ENCODE data around the gene MYO1B. TPM values are rescaled to one million over a fixed set of nuclear protein-coding genes. Genes with fewer than 3 reads are reported as not detected.

The MYO1B gene
- total RNA-seq, 1 experiment from 2014 or later, result 43.2 TPM

- H3T11ph ChIP-seq (ENCODE audit: low read length), result no peak overlapping the region
- no peaks in the 10 kb centered on the region for H3K27me3 ChIP-seq (ENCODE audit: insufficient read depth, low read length)
- no peak overlapping the region for H4K5ac ChIP-seq (ENCODE audit: insufficient read length, low read depth, low read length)
- no peak overlapping the region for H3K4ac ChIP-seq (ENCODE audit: low read depth, low read length)
- Mint-ChIP-seq H3K4me3 (no peak overlapping the region), H3K9me3 (no peaks in the 10 kb centered on the region), H3K36me3 (ENCODE audit: insufficient read depth in 1 of 3, low read depth in 3 of 3) (no peaks in the 10 kb centered on the region; a peak in 1 of 7 replicates), H3K27me3 (ENCODE audit: low read depth) (no peaks in the 10 kb centered on the region), H3K27ac (0 out of 7 replicates have a peak overlapping the region, but pooled peaks of 1 of the 3 experiments have one; percentile 1), H3K4me1 (peaks cover 37 to 42% of the 10 kb centered on the region in 2 experiments)
- no peak for TF ChIP-seq CTCF (conservative IDR thresholded peaks at IDR 0.05)
- no peak for DNase-seq
- no peaks in the 10 kb centered on the region for H4K20me1 ChIP-seq (ENCODE audit: control insufficient read depth, insufficient read depth, insufficient read length)
- H2BK12ac ChIP-seq (ENCODE audit: insufficient read length, low read depth, low read length), result no peak overlapping the region
- no peak overlapping the region for H2BK15ac ChIP-seq (ENCODE audit: low read depth, low read length)
- no peak overlapping the region for H3K9ac ChIP-seq (ENCODE audit: extremely low read depth, insufficient read length, low read length)
- H2BK5ac ChIP-seq (ENCODE audit: insufficient read length, low read length), result no peak overlapping the region
- H4K91ac ChIP-seq (ENCODE audit: insufficient read length, low read depth, low read length), result no peak overlapping the region
- H3K56ac ChIP-seq (ENCODE audit: insufficient read length, low read depth, low read length), result no peak overlapping the region
- no peak overlapping the region for H3K27ac ChIP-seq (ENCODE audit: insufficient read length, low read depth, low read length)
- no peak overlapping the region for H4K8ac ChIP-seq (replicated peaks; ENCODE audit: insufficient read length, low read depth, low read length)
- no peak overlapping the region for H3K18ac ChIP-seq (ENCODE audit: insufficient read length, low read depth, low read length)
- no peak overlapping the region for H2BK20ac ChIP-seq (ENCODE audit: low read depth, low read length, poor library complexity, severe bottlenecking)
- H2BK120ac ChIP-seq (ENCODE audit: low read depth, low read length, poor library complexity, severe bottlenecking), result no peak overlapping the region
- H3K23ac ChIP-seq (ENCODE audit: insufficient read length, low read depth, low read length), result no peak overlapping the region
- H3K79me2 ChIP-seq (ENCODE audit: insufficient read depth, low read length), result peaks cover 27% of the 10 kb centered on the region; the same call in 1 of the 2 replicates
- no peak overlapping the region for H2AK5ac ChIP-seq (ENCODE audit: insufficient read length, low read length)
- no peak overlapping the region for H3K4me2 ChIP-seq (ENCODE audit: insufficient read depth, insufficient read length, low read length)
- H3K9me3 ChIP-seq (ENCODE audit: control insufficient read depth, low read depth, low read length), result no peaks in the 10 kb centered on the region
- no peak overlapping the region for H2AFZ ChIP-seq (ENCODE audit: low read length)
- H3K4me1 ChIP-seq (ENCODE audit: insufficient read depth, low read length), result peaks cover 4% of the 10 kb centered on the region; the same call in 1 of the 2 replicates
- H3K14ac ChIP-seq (ENCODE audit: insufficient read depth, low read length), result no peak overlapping the region
- WGBS (ENCODE audit: extremely low coverage, insufficient read length, low lambda C conversion rate), result no CpG with 5 or more reads among the region's 3 CpGs
- peaks cover 2% of the 10 kb centered on the region for H3K79me1 ChIP-seq (ENCODE audit: insufficient read depth, low read depth, low read length, poor library complexity, severe bottlenecking)
- H3K23me2 ChIP-seq (ENCODE audit: insufficient read length, low read depth, low read length, poor library complexity, severe bottlenecking), result no peaks in the 10 kb centered on the region
These were observed 13.8 kb downstream of the MYO1B start for GRCh38 chr2:191258996-191259395.

All from H9 (cell line).